GM12801 (cell line): ENCODE measurements around the gene ANTXRL.

ENCODE experiments used
- TF ChIP-seq, protein P1 (sequence below): IDR thresholded peaks from one replicate; pipeline ENCODE4 v1.5.1; 2011; ENCODE audit warnings: control low read depth; ENCODE audit not compliant: insufficient read length; ENCODE audit errors: extremely low read depth

Gene ANTXRL

DNA sequence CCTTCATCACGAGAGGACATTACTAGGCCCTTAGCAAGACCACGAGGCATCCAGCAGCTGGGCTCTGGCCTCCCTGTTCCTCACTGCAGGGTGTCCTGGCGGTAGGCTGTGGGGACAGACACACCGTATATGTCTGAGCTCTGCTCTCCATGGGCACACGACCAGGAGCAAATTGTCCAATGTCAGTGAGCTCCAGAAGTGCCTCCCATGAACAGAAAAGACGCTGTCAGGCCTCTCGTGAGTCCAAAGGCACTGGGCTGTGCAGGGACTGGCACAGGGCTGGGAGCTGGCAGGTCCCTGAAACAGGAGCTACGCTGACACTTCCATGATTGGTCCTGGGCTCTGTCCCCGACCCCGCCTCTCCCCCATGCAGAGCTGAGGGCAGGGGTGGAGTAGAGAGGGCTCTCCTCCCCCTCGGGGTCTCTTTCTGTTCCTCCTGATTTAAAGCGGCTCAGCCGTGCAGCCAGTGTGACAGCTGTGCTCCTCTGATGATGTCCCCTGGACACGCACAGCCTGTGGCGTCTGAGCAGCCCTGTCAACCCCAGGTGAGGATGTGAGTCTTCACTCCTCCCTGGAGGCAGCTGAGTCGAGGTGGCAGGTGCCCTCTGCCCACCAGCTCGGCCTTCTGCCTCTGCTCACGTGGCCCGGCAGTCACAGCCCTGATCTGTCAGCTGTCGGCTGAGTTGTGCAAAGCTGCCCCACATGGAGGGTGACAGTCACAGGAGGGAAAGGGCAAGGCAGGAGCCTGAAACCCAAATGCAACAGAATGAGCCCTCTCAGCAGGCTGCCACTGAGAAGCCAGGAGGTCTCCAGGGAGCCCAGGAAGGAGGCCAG, 13.0 kb downstream of the ANTXRL start:
- TF ChIP-seq, protein P1, sequence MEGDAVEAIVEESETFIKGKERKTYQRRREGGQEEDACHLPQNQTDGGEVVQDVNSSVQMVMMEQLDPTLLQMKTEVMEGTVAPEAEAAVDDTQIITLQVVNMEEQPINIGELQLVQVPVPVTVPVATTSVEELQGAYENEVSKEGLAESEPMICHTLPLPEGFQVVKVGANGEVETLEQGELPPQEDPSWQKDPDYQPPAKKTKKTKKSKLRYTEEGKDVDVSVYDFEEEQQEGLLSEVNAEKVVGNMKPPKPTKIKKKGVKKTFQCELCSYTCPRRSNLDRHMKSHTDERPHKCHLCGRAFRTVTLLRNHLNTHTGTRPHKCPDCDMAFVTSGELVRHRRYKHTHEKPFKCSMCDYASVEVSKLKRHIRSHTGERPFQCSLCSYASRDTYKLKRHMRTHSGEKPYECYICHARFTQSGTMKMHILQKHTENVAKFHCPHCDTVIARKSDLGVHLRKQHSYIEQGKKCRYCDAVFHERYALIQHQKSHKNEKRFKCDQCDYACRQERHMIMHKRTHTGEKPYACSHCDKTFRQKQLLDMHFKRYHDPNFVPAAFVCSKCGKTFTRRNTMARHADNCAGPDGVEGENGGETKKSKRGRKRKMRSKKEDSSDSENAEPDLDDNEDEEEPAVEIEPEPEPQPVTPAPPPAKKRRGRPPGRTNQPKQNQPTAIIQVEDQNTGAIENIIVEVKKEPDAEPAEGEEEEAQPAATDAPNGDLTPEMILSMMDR: no peak

DNA sequence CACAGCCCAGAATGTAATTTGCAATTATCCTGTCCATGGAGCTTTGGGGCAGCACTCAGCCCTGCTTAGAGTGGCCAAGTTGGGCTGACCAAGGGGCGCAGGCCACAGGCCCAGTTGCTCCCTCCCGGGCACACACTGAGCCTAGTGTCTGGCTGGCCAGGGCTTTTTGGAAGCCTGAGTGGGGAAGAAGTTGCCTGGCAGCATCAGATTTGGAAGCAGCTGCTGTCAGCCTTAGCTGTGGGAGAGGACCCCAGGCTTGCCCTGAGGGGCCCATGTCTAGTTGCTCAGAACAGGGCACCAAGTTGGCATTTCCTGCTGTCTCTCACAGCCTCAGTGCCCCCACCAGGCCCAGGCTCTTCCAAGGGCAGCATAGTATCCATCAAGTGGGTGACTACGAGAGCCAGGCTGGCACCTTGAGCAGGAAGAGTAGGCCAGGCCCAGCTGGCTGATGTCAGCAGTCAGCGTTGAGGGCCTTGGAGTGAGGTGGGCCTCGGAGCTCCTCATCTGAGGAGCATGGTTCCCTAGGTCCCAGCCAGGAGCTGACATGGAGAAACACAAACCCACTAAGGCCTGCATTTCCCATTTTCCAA, 14.4 kb downstream of the ANTXRL start:
- TF ChIP-seq, protein P1: no peak

DNA sequence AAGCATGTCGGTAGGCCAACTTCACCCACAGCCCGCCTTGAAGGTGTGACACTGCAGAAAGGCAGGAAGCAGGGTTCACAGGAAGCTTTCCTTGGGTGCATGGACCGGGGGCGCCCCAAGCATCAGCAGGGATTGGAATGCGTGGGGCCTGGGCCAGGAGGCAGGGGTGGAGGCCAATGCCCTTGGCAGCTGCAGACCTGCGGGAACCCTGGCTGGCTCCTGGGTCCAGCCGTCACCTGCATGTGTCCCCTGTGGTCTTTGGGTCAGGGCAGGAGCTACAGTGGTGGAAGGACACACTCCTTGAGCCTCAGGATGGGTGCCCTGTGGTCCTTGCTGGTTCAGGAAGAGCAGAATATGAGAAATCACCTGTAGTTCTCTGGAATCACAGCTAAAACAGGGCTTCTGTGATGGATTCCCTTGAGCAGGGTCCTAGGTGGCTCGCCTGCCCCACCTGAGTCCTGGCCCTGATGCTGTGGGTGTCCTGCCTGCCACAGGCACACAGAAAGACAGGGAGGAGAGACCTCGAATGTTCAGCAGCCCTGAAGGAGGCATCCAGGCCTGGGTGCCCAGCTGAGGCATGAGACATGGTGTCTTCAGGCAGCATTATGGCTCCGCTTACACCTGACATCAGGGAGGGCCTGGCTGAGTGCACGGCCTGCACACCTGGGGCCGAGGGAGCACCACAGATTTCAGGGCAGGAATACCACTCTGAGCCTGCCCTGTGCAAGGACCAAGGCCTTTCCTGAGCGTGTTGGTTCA, 15.1 kb downstream of the ANTXRL start:
- TF ChIP-seq, protein P1: no peak

DNA sequence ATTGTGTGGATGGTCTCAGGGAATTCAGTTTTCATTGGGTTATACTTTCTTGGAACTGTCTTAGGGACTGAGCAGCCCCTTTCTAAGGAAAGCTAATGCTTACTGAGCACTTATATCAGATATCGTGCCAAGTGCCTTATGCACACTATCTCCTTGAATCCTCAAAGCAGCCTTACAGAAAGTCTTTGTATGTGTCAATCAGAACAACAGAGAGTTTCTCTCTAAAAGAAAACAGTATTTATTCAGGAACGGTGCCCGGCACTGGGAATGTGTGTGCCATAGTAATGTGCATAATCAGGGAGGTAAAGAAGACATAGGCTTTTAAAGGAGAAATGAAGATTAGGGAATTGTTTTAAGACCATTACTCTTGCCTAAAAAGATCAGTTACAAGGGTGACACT, 17.3 kb downstream of the ANTXRL start:
- TF ChIP-seq, protein P1: no peak

DNA sequence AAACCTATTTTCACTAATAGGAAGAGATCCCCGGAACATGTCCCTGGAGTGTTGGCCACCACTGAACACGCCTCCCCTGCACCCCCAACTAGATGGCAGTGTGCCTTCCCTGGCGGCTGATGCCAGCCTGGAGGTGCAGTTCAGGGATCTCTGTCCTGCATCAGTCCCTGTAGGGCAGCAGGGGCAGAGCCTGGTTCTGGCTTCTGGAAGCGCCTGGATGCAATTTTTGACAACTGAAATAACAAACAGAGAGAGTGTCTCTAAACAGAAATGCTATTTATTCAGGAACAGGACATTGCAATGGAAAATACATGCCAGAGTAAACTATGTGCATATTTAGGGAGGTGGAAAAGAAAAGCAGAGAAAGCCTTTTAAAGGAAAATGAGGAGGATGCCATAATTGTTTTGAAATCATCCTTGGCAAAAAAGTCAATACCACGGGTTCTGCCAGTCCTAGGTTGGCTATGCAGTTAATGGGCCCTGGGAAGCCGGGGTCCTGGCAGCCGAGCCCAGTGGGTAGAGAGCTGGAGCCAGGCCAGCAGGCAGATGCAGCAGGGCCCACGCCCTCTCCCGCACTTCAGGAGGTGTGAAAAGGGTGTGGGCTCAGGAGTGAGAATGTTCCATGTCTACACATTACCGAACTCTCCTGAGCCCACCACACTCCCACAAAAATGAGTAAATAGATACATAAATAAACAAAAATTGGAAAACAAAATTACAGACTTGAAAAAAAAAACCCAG, 18.5 kb downstream of the ANTXRL start:
- TF ChIP-seq, protein P1: no peak

DNA sequence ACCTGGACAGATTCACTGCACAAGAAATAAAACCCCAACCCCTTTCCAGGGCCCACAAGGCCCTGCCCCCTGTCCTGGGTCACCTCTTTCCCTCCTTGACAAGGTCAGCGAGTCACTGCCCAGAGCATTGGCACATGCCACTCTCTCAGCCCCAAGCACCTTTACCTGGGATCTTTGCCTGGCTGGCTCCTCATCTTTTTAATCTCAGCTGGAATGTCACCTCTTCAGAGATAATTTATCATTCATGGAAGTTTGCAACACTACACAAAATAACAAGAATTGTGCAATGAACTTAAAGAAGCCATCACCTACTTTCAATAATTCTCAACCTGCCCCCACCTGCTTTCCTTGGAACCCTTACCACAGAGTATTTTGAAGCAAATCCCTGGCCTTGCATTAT, 19.2 kb downstream of the ANTXRL start:
- TF ChIP-seq, protein P1: no peak

DNA sequence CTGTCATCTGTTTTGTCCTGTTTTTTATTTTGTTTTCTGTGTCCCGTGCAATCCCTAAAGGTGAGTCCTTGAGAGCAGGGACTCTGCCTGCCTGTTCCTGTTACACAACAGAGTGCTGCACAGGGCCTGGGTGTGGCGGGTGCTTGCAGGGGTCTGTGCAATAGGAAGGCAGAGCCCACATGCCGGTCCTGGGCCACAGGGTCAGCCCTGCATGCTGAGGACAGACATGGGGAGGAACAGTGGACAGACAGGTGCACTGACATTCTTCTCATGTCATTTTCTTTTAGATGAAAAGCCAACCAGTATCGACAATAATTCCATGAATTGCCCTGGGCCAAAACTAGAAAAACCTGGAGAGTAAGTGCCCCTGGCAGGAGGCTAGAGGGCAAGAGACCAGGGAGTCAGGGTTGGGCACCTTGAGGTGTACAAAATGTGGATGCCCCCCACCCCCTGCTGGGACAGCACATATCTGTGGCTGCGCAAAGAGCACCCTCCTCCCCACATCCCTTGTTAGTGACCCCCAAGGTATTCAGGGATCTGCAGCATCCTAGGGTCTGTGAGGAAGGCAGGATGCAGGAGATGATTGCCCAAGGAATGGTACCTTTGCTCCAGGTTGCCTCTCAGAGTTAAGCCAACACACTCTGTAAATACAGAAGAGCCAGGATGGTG, 19.9 kb downstream of the ANTXRL start:
- TF ChIP-seq, protein P1: no peak
